ENCODE data around the gene ADGRL3. TPM values are rescaled to one million over a fixed set of nuclear protein-coding genes. Genes with fewer than 3 reads are reported as not detected.

ADGRL3 gene
- polyA plus RNA-seq, 1 experiment: 0.01 TPM

DNA sequence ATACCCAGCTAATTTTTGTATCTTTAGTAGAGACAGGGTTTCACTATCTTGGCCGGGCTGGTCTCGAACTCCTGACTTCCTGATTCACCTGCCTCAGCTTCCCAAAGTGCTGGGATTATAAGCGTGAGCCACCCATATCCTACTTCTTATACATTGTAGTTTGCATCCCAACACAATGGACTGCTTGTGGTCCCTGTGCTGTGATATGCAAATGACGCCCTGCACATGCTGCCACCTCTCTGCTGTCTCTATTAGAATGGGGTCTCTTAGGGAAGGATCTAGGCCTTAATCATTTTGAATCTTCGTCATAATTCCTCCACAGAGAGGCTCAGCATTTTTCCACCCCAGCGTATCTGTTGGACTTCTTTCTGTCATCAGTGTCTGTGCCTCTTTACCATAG lies 595.9 kb downstream of the ADGRL3 start:
- H3K27me3 ChIP-seq (ENCODE audit: control insufficient read depth, insufficient read depth, low read length): no peaks in the 10 kb centered on the region
- ChIA-PET CTCF (no interaction called here), POLR2A (no interaction called here)
- no peaks in the 10 kb centered on the region for H3K36me3 ChIP-seq (ENCODE audit: control insufficient read depth, insufficient read depth, low read length)
- no peak overlapping the region for H3K4me3 ChIP-seq (ENCODE audit: low read depth, low read length)
- no peak for DNase-seq (ENCODE audit: low read depth)
- TF ChIP-seq, protein P1, sequence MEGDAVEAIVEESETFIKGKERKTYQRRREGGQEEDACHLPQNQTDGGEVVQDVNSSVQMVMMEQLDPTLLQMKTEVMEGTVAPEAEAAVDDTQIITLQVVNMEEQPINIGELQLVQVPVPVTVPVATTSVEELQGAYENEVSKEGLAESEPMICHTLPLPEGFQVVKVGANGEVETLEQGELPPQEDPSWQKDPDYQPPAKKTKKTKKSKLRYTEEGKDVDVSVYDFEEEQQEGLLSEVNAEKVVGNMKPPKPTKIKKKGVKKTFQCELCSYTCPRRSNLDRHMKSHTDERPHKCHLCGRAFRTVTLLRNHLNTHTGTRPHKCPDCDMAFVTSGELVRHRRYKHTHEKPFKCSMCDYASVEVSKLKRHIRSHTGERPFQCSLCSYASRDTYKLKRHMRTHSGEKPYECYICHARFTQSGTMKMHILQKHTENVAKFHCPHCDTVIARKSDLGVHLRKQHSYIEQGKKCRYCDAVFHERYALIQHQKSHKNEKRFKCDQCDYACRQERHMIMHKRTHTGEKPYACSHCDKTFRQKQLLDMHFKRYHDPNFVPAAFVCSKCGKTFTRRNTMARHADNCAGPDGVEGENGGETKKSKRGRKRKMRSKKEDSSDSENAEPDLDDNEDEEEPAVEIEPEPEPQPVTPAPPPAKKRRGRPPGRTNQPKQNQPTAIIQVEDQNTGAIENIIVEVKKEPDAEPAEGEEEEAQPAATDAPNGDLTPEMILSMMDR (IDR thresholded peaks at IDR 0.05; ENCODE audit: insufficient read depth, low read depth, low read length): no peak

- ChIA-PET CTCF (no interaction called here), POLR2A (no interaction called here)
- TF ChIP-seq, protein P1 (IDR thresholded peaks at IDR 0.05; ENCODE audit: insufficient read depth, low read depth, low read length): no peak
These were observed 599.7 kb downstream of the ADGRL3 start for GRCh38 chr4:61799794-61800193.

GRCh38 chr4:61805227-61805626 lies 605.1 kb downstream of the ADGRL3 start:
- POLR2A ChIA-PET: no interaction called here
- Histone ChIP-seq H3K36me3 (ENCODE audit: control insufficient read depth, insufficient read depth, low read length) (no peaks in the 10 kb centered on the region), H3K4me3 (ENCODE audit: low read depth, low read length) (no peak overlapping the region), H3K27me3 (ENCODE audit: control insufficient read depth, insufficient read depth, low read length) (no peaks in the 10 kb centered on the region)
- TF ChIP-seq, protein P1 (IDR thresholded peaks at IDR 0.05; ENCODE audit: insufficient read depth, low read depth, low read length): no peak
- CTCF ChIA-PET: no interaction called here
- DNase-seq (ENCODE audit: low read depth): no peak

More at GRCh38 chr4:61799794-61800193, 599.7 kb downstream of the ADGRL3 start:
- no peak for DNase-seq (ENCODE audit: low read depth)
- Histone ChIP-seq H3K4me3 (ENCODE audit: low read depth, low read length) (no peak overlapping the region), H3K36me3 (ENCODE audit: control insufficient read depth, insufficient read depth, low read length) (no peaks in the 10 kb centered on the region), H3K27me3 (ENCODE audit: control insufficient read depth, insufficient read depth, low read length) (no peaks in the 10 kb centered on the region)

DNA sequence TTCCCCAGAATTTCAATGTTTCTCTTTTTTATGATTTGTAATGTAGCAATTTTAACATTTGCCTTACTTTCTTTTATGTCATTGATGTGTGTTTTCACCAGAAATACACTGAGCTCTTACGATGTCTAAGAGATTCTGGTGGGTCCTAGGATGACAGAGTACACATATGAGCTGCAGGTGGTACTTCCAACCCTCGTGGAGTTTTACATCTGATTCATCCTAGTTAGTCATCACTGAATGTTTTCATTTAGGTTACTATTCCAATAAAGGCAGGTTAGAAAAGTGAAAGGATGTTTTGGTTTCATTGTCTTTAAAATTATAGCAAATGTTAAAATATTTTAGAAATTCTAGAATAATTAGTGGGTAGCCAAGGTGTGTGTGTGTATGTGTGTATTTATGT lies 605.9 kb downstream of the ADGRL3 start:
- TF ChIP-seq, protein P1 (IDR thresholded peaks at IDR 0.05; ENCODE audit: insufficient read depth, low read depth, low read length): no peak
- Histone ChIP-seq H3K27me3 (ENCODE audit: control insufficient read depth, insufficient read depth, low read length) (no peaks in the 10 kb centered on the region), H3K36me3 (ENCODE audit: control insufficient read depth, insufficient read depth, low read length) (no peaks in the 10 kb centered on the region), H3K4me3 (ENCODE audit: low read depth, low read length) (no peak overlapping the region)
- ChIA-PET CTCF (no interaction called here), POLR2A (no interaction called here)
- no peak for DNase-seq (ENCODE audit: low read depth)

DNA sequence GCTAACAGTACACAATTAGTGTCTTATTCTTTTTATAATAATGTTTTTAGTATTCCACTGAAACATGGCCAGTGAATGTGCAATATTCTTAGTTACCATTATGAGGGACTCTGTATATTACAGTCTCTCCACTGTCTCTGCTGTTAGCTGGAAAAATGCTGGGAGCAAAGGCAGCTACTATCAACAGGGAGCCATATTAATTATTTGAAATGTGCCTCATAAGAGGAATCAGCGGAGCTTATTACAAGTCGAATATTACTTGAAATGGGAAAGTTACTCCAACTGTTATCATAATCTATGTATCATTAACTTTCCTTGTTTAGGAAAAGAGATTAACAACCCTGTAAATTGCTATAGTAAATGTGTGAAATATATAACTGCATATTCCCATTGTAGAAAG lies 612.0 kb downstream of the ADGRL3 start:
- no peak for DNase-seq (ENCODE audit: low read depth)
- H3K4me3 ChIP-seq (ENCODE audit: low read depth, low read length): no peak overlapping the region
- ChIA-PET CTCF (no interaction called here), POLR2A (no interaction called here)
- H3K27me3 ChIP-seq (ENCODE audit: control insufficient read depth, insufficient read depth, low read length): no peaks in the 10 kb centered on the region
- TF ChIP-seq, protein P1 (IDR thresholded peaks at IDR 0.05; ENCODE audit: insufficient read depth, low read depth, low read length): no peak
- no peaks in the 10 kb centered on the region for H3K36me3 ChIP-seq (ENCODE audit: control insufficient read depth, insufficient read depth, low read length)
